Measurements from ENCODE around the gene ACTR8. TPM values are rescaled to one million over a fixed set of nuclear protein-coding genes. Genes with fewer than 3 reads are reported as not detected.

Gene ACTR8
- total RNA-seq, 2 donors from 2014 or later = 32.9 to 41.6 TPM

- Histone ChIP-seq H3K4me3 (ENCODE audit: low read length) (no peak overlapping the region), H3K4me1 (ENCODE audit: control insufficient read depth, insufficient read depth, low read length) (no peaks in the 10 kb centered on the region), H3K9ac (ENCODE audit: extremely low read depth, low read length, poor library complexity, severe bottlenecking) (no peak overlapping the region), H3K9me3 (ENCODE audit: control insufficient read depth, low read length) (no peaks in the 10 kb centered on the region), H3K27me3 (ENCODE audit: control insufficient read depth, insufficient read depth, low read length, poor library complexity, severe bottlenecking) (no peaks in the 10 kb centered on the region), H3K36me3 (ENCODE audit: control insufficient read depth, insufficient read depth, low read length) (no peaks in the 10 kb centered on the region), H3K27ac (ENCODE audit: low read depth, low read length) (no peak overlapping the region)
- no peak for TF ChIP-seq CTCF (conservative IDR thresholded peaks at IDR 0.05)
- DNase-seq = no peak
- Mint-ChIP-seq H3K36me3 (ENCODE audit: low read depth) (peaks cover 20% of the 10 kb centered on the region), H3K4me3 (no peak overlapping the region), H3K27ac (no peak overlapping the region), H3K27me3 (ENCODE audit: insufficient read depth) (no peaks in the 10 kb centered on the region), H3K9me3 (no peaks in the 10 kb centered on the region), H3K4me1 (peaks cover 3% of the 10 kb centered on the region)
- WGBS, 2 experiments (ENCODE audit: insufficient coverage in 1 of 2, insufficient read length in 1 of 2) = 83 to 87% methylated on average over 1 to 2 of the region's 2 CpGs
These were observed 52.3 kb downstream of the ACTR8 start for GRCh38 chr3:53829605-53830004.

GRCh38 chr3:53828581-53828980 is 53.4 kb downstream of the ACTR8 start:
- Mint-ChIP-seq H3K36me3 (ENCODE audit: low read depth) (peaks cover 20% of the 10 kb centered on the region), H3K9me3 (no peaks in the 10 kb centered on the region), H3K4me1 (peaks cover 3% of the 10 kb centered on the region), H3K27ac (no peak overlapping the region), H3K27me3 (ENCODE audit: insufficient read depth) (no peaks in the 10 kb centered on the region), H3K4me3 (no peak overlapping the region)
- DNase-seq = no peak
- WGBS, 2 experiments (ENCODE audit: insufficient coverage in 1 of 2, insufficient read length in 1 of 2) = 86 to 89% methylated on average over 1 of the region's 1 CpG
- no peak for TF ChIP-seq CTCF (conservative IDR thresholded peaks at IDR 0.05)
- H3K36me3 ChIP-seq (ENCODE audit: control insufficient read depth, insufficient read depth, low read length) = no peaks in the 10 kb centered on the region
- H3K9me3 ChIP-seq (ENCODE audit: control insufficient read depth, low read length) = no peaks in the 10 kb centered on the region
- H3K27ac ChIP-seq (ENCODE audit: low read depth, low read length) = no peak overlapping the region
- no peaks in the 10 kb centered on the region for H3K4me1 ChIP-seq (ENCODE audit: control insufficient read depth, insufficient read depth, low read length)
- H3K9ac ChIP-seq (ENCODE audit: extremely low read depth, low read length, poor library complexity, severe bottlenecking) = no peak overlapping the region
- no peak overlapping the region for H3K4me3 ChIP-seq (ENCODE audit: low read length)
- no peaks in the 10 kb centered on the region for H3K27me3 ChIP-seq (ENCODE audit: control insufficient read depth, insufficient read depth, low read length, poor library complexity, severe bottlenecking)

DNA sequence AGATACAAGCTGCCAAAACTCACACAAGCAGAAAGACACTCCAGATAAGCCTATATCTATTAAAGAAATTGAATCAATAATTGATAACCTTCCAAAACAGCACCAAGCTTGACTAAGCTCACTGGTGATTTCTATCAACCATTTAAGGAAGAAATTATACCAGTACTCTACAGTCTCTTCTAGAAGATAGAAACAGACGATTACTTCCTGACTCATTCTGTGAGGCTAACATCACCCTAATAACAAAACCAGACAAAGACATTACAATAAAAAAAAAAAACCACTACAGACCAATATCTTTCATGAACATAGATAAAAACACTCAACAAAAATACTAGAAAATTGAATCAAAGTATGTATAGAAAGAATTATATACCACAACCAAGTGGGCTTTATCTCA is 55.9 kb downstream of the ACTR8 start:
- Histone ChIP-seq H3K4me3 (ENCODE audit: low read length) (no peak overlapping the region), H3K9ac (ENCODE audit: extremely low read depth, low read length, poor library complexity, severe bottlenecking) (no peak overlapping the region), H3K9me3 (ENCODE audit: control insufficient read depth, low read length) (no peaks in the 10 kb centered on the region), H3K36me3 (ENCODE audit: control insufficient read depth, insufficient read depth, low read length) (no peaks in the 10 kb centered on the region), H3K4me1 (ENCODE audit: control insufficient read depth, insufficient read depth, low read length) (no peaks in the 10 kb centered on the region), H3K27me3 (ENCODE audit: control insufficient read depth, insufficient read depth, low read length, poor library complexity, severe bottlenecking) (no peaks in the 10 kb centered on the region), H3K27ac (ENCODE audit: low read depth, low read length) (no peak overlapping the region)
- Mint-ChIP-seq H3K4me3 (no peak overlapping the region), H3K27me3 (ENCODE audit: insufficient read depth) (no peaks in the 10 kb centered on the region), H3K36me3 (ENCODE audit: low read depth) (peaks cover 16% of the 10 kb centered on the region), H3K9me3 (no peaks in the 10 kb centered on the region), H3K4me1 (peaks cover 3% of the 10 kb centered on the region), H3K27ac (no peak overlapping the region)
- 89% methylated on average over 1 of the region's 1 CpG; no CpG with 5 or more reads in 1 of the 2 experiments for WGBS, 2 experiments (ENCODE audit: insufficient coverage in 1 of 2, insufficient read length in 1 of 2)
- no peak for TF ChIP-seq CTCF (conservative IDR thresholded peaks at IDR 0.05)
- DNase-seq = no peak
